NCI-H1092 (cell line): ENCODE results near the gene CADM2.
A peak's percentile ranks its signal among the peaks of the same experiment; 100 is the strongest.
"Not testable (repeated sequence)": the region's sequence is repeated elsewhere in the genome, so short reads cannot be mapped to it uniquely, and the experiment has no call there.

Experiments
- DNase-seq: peaks from one replicate; lab custom pipeline; 2025; lab: John Stamatoyannopoulos, UW

Gene CADM2

GRCh38 chr3:85670634-85671205 lies 711.9 kb downstream of the CADM2 start:
- DNase-seq = no peak

GRCh38 chr3:85672761-85673160 lies 714.0 kb downstream of the CADM2 start:
- no peak for DNase-seq

- DNase-seq = no peak
These were observed 719.9 kb downstream of the CADM2 start for GRCh38 chr3:85678713-85679112.

GRCh38 chr3:85681906-85682305 lies 723.1 kb downstream of the CADM2 start:
- no peak for DNase-seq

GRCh38 chr3:85691196-85691595 lies 732.4 kb downstream of the CADM2 start:
- DNase-seq = no peak

- no peak for DNase-seq
These were observed 738.4 kb downstream of the CADM2 start for GRCh38 chr3:85697156-85697555.

GRCh38 chr3:85706130-85706529 lies 747.3 kb downstream of the CADM2 start:
- DNase-seq = no peak

- DNase-seq = not testable (repeated sequence)
These were observed 749.5 kb downstream of the CADM2 start for GRCh38 chr3:85708325-85708724.

GRCh38 chr3:85709346-85709892 lies 750.6 kb downstream of the CADM2 start:
- peak; percentile 75 for DNase-seq

- no peak for DNase-seq
These were observed 751.7 kb downstream of the CADM2 start for GRCh38 chr3:85710490-85710889.

- no peak for DNase-seq
These were observed 762.8 kb downstream of the CADM2 start for GRCh38 chr3:85721409-85722145.

- DNase-seq = no peak
These were observed 767.0 kb downstream of the CADM2 start for GRCh38 chr3:85725809-85726208.

GRCh38 chr3:85726241-85726640 lies 767.5 kb downstream of the CADM2 start:
- no peak for DNase-seq

GRCh38 chr3:85737846-85738245 lies 779.1 kb downstream of the CADM2 start:
- DNase-seq = no peak

GRCh38 chr3:85740561-85740960 lies 781.8 kb downstream of the CADM2 start:
- DNase-seq = no peak

GRCh38 chr3:85758442-85758841 lies 799.7 kb downstream of the CADM2 start:
- DNase-seq = no peak

- no peak for DNase-seq
These were observed 801.6 kb downstream of the CADM2 start for GRCh38 chr3:85760342-85760741.

GRCh38 chr3:85780806-85781205 lies 822.0 kb downstream of the CADM2 start:
- no peak for DNase-seq

- peak; percentile 91 for DNase-seq
These were observed 823.0 kb downstream of the CADM2 start for GRCh38 chr3:85781806-85782205.

- no peak for DNase-seq
These were observed 824.5 kb downstream of the CADM2 start for GRCh38 chr3:85783291-85783690.

- DNase-seq = no peak
These were observed 827.0 kb downstream of the CADM2 start for GRCh38 chr3:85785766-85786165.

GRCh38 chr3:85790445-85791030 lies 831.7 kb downstream of the CADM2 start:
- peak; percentile 49 for DNase-seq

GRCh38 chr3:85796140-85796539 lies 837.4 kb downstream of the CADM2 start:
- no peak for DNase-seq
